Activated T-cell treated with anti-CD3 and anti-CD28 coated beads, Interleukin-2, amount 50 U/mL, for 24 hours (primary cell): ENCODE results near the gene BPIFB2.
"Not testable (repeated sequence)": the region's sequence is repeated elsewhere in the genome, so short reads cannot be mapped to it uniquely, and the experiment has no call there.

Experiments used
- DNase-seq: peaks from one replicate; pipeline ENCODE4 v3.0.0-alpha.2; 2020
- H3K27ac Mint-ChIP-seq: 2 replicates; pipeline ENCODE4 v1.8.0; 2020; ENCODE audit warnings: mild to moderate bottlenecking, mixed read lengths
- H3K27me3 Mint-ChIP-seq: 2 replicates; pipeline ENCODE4 v1.8.0; 2020; ENCODE audit warnings: mixed read lengths
- H3K36me3 Mint-ChIP-seq: 2 replicates; pipeline ENCODE4 v1.8.0; 2020; ENCODE audit warnings: low read depth, mixed read lengths
- H3K4me1 Mint-ChIP-seq: 2 replicates; pipeline ENCODE4 v1.8.0; 2020; ENCODE audit warnings: low read depth, mixed read lengths
- H3K4me3 Mint-ChIP-seq: 2 replicates; pipeline ENCODE4 v1.8.0; 2020; ENCODE audit warnings: mild to moderate bottlenecking, moderate library complexity, mixed read lengths
- H3K9me3 Mint-ChIP-seq: 2 replicates; pipeline ENCODE4 v1.8.0; 2020; ENCODE audit warnings: mixed read lengths

BPIFB2 gene

GRCh38 chr20:33042430-33042829 is 34.9 kb downstream of the BPIFB2 start:
- Mint-ChIP-seq H3K4me3 (no peak overlapping the region), H3K36me3 (peaks cover 2% of the 10 kb centered on the region), H3K9me3 (peaks cover 18% of the 10 kb centered on the region), H3K27ac (no peak overlapping the region), H3K4me1 (no peaks in the 10 kb centered on the region), H3K27me3 (no peaks in the 10 kb centered on the region)
- DNase-seq: no peak

- Mint-ChIP-seq H3K27ac (no peak overlapping the region), H3K4me1 (no peaks in the 10 kb centered on the region)
- no peak for DNase-seq
These were observed 35.7 kb downstream of the BPIFB2 start for GRCh38 chr20:33042983-33043730.

GRCh38 chr20:33043731-33044181 is 36.3 kb downstream of the BPIFB2 start:
- Mint-ChIP-seq H3K27me3 (no peaks in the 10 kb centered on the region), H3K36me3 (peaks cover 2% of the 10 kb centered on the region), H3K4me3 (no peak overlapping the region), H3K27ac (no peak overlapping the region), H3K9me3 (peaks cover 18% of the 10 kb centered on the region), H3K4me1 (no peaks in the 10 kb centered on the region)
- no peak for DNase-seq

More at GRCh38 chr20:33042983-33043730, 35.7 kb downstream of the BPIFB2 start:
- no peaks in the 10 kb centered on the region for H3K27me3 Mint-ChIP-seq
- H3K4me3 Mint-ChIP-seq: no peak overlapping the region
- peaks cover 18% of the 10 kb centered on the region for H3K9me3 Mint-ChIP-seq
- H3K36me3 Mint-ChIP-seq: peaks cover 2% of the 10 kb centered on the region

- not testable (repeated sequence) for H3K4me1 Mint-ChIP-seq, H3K36me3 Mint-ChIP-seq, DNase-seq, H3K27me3 Mint-ChIP-seq, H3K4me3 Mint-ChIP-seq, H3K27ac Mint-ChIP-seq
- H3K9me3 Mint-ChIP-seq: peaks cover 18% of the 10 kb centered on the region
These were observed 37.7 kb downstream of the BPIFB2 start for GRCh38 chr20:33045129-33045721.

- H3K27ac Mint-ChIP-seq: no peak overlapping the region
- peaks cover 18% of the 10 kb centered on the region for H3K9me3 Mint-ChIP-seq
- no peaks in the 10 kb centered on the region for H3K27me3 Mint-ChIP-seq
- peaks cover 2% of the 10 kb centered on the region for H3K36me3 Mint-ChIP-seq
- H3K4me1 Mint-ChIP-seq: no peaks in the 10 kb centered on the region
- DNase-seq: no peak
- no peak overlapping the region for H3K4me3 Mint-ChIP-seq
These were observed 38.9 kb downstream of the BPIFB2 start for GRCh38 chr20:33046412-33046811.

- H3K27me3 Mint-ChIP-seq: no peaks in the 10 kb centered on the region
- DNase-seq: no peak
- no peak overlapping the region for H3K4me3 Mint-ChIP-seq
- no peaks in the 10 kb centered on the region for H3K36me3 Mint-ChIP-seq
- peaks cover 2% of the 10 kb centered on the region for H3K9me3 Mint-ChIP-seq
- no peak overlapping the region for H3K27ac Mint-ChIP-seq
- no peaks in the 10 kb centered on the region for H3K4me1 Mint-ChIP-seq
These were observed 43.8 kb downstream of the BPIFB2 start for GRCh38 chr20:33051333-33051732.

- H3K4me3 Mint-ChIP-seq: no peak within 1 kb of the TSS
- H3K27me3 Mint-ChIP-seq: no peaks in the 10 kb centered on the region
- H3K27ac Mint-ChIP-seq: no peak within 1 kb of the TSS
- no peaks in the 10 kb centered on the region for H3K9me3 Mint-ChIP-seq
- no peak for DNase-seq
- H3K36me3 Mint-ChIP-seq: no peaks in the 10 kb centered on the region
- no peaks in the 10 kb centered on the region for H3K4me1 Mint-ChIP-seq
These were observed 46.0 kb downstream of the BPIFB2 start, which contains the start of gene BPIFB3 for GRCh38 chr20:33053291-33054106. Gene BPIFB3, plus strand, starts transcription at chr20:33053903. Its CDS starts 1,533 bp downstream, at chr20:33055436.

- no peak overlapping the region for H3K4me3 Mint-ChIP-seq
- no peaks in the 10 kb centered on the region for H3K9me3 Mint-ChIP-seq
- H3K4me1 Mint-ChIP-seq: no peaks in the 10 kb centered on the region
- H3K36me3 Mint-ChIP-seq: no peaks in the 10 kb centered on the region
- no peak for DNase-seq
- H3K27me3 Mint-ChIP-seq: no peaks in the 10 kb centered on the region
- H3K27ac Mint-ChIP-seq: no peak overlapping the region
These were observed 46.9 kb downstream of the BPIFB2 start for GRCh38 chr20:33054381-33054780.

- Mint-ChIP-seq H3K36me3 (no peaks in the 10 kb centered on the region), H3K27me3 (no peaks in the 10 kb centered on the region), H3K4me3 (no peak overlapping the region), H3K9me3 (no peaks in the 10 kb centered on the region), H3K27ac (no peak overlapping the region), H3K4me1 (no peaks in the 10 kb centered on the region)
- DNase-seq: no peak
These were observed 47.3 kb downstream of the BPIFB2 start for GRCh38 chr20:33054791-33055190.

- no peak overlapping the region for H3K27ac Mint-ChIP-seq
- H3K9me3 Mint-ChIP-seq: no peaks in the 10 kb centered on the region
- no peaks in the 10 kb centered on the region for H3K27me3 Mint-ChIP-seq
- no peak overlapping the region for H3K4me3 Mint-ChIP-seq
- no peak for DNase-seq
- H3K36me3 Mint-ChIP-seq: no peaks in the 10 kb centered on the region
- no peaks in the 10 kb centered on the region for H3K4me1 Mint-ChIP-seq
These were observed 51.6 kb downstream of the BPIFB2 start for GRCh38 chr20:33059136-33059535.

- Mint-ChIP-seq H3K4me1 (no peaks in the 10 kb centered on the region), H3K4me3 (no peak overlapping the region), H3K27me3 (no peaks in the 10 kb centered on the region), H3K36me3 (no peaks in the 10 kb centered on the region), H3K27ac (no peak overlapping the region), H3K9me3 (no peaks in the 10 kb centered on the region)
- no peak for DNase-seq
These were observed 52.4 kb downstream of the BPIFB2 start for GRCh38 chr20:33059741-33060390.

- no peaks in the 10 kb centered on the region for H3K27me3 Mint-ChIP-seq
- no peak overlapping the region for H3K4me3 Mint-ChIP-seq
- no peak overlapping the region for H3K27ac Mint-ChIP-seq
- no peaks in the 10 kb centered on the region for H3K36me3 Mint-ChIP-seq
- no peaks in the 10 kb centered on the region for H3K4me1 Mint-ChIP-seq
- DNase-seq: no peak
- no peaks in the 10 kb centered on the region for H3K9me3 Mint-ChIP-seq
These were observed 54.1 kb downstream of the BPIFB2 start for GRCh38 chr20:33061658-33062028.

- H3K9me3 Mint-ChIP-seq: no peaks in the 10 kb centered on the region
- no peak overlapping the region for H3K4me3 Mint-ChIP-seq
- no peak overlapping the region for H3K27ac Mint-ChIP-seq
- no peaks in the 10 kb centered on the region for H3K36me3 Mint-ChIP-seq
- no peak for DNase-seq
- no peaks in the 10 kb centered on the region for H3K4me1 Mint-ChIP-seq
- no peaks in the 10 kb centered on the region for H3K27me3 Mint-ChIP-seq
These were observed 54.8 kb downstream of the BPIFB2 start for GRCh38 chr20:33062105-33062824.

GRCh38 chr20:33062825-33063149 is 55.3 kb downstream of the BPIFB2 start:
- no peak overlapping the region for H3K27ac Mint-ChIP-seq
- no peaks in the 10 kb centered on the region for H3K27me3 Mint-ChIP-seq
- H3K9me3 Mint-ChIP-seq: no peaks in the 10 kb centered on the region
- no peaks in the 10 kb centered on the region for H3K36me3 Mint-ChIP-seq
- no peak overlapping the region for H3K4me3 Mint-ChIP-seq
- no peak for DNase-seq
- H3K4me1 Mint-ChIP-seq: peaks cover under 1% of the 10 kb centered on the region
